Measurements from ENCODE around the gene LUZP1. TPM values are rescaled to one million over a fixed set of nuclear protein-coding genes. Genes with fewer than 3 reads are reported as not detected.

LUZP1 gene
- total RNA-seq, 4 donors from 2014 or later = 21.4 to 28.2 (median 25.0) TPM

- Histone ChIP-seq H3K4me1 (peaks cover 0 to 5% of the 10 kb centered on the region in 2 donors), H3K36me3 (no peaks in the 10 kb centered on the region), H3K27me3 (no peaks in the 10 kb centered on the region), H3K27ac (no peak overlapping the region), H3K4me3 (replicated peaks in 1 of 3) (no peak overlapping the region), H3K9me3 (no peaks in the 10 kb centered on the region)
- 58 to 60% methylated on average over 6 of the region's 6 CpGs for WGBS, 2 donors
- DNase-seq = no peak
- TF ChIP-seq, protein P1, sequence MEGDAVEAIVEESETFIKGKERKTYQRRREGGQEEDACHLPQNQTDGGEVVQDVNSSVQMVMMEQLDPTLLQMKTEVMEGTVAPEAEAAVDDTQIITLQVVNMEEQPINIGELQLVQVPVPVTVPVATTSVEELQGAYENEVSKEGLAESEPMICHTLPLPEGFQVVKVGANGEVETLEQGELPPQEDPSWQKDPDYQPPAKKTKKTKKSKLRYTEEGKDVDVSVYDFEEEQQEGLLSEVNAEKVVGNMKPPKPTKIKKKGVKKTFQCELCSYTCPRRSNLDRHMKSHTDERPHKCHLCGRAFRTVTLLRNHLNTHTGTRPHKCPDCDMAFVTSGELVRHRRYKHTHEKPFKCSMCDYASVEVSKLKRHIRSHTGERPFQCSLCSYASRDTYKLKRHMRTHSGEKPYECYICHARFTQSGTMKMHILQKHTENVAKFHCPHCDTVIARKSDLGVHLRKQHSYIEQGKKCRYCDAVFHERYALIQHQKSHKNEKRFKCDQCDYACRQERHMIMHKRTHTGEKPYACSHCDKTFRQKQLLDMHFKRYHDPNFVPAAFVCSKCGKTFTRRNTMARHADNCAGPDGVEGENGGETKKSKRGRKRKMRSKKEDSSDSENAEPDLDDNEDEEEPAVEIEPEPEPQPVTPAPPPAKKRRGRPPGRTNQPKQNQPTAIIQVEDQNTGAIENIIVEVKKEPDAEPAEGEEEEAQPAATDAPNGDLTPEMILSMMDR (IDR thresholded peaks at IDR 0.05) = no peak
- TF ChIP-seq POLR2A (IDR thresholded peaks at IDR 0.05) = no peak
- intact Hi-C loops (cut with DNase I) = no loop called here
Measured at GRCh38 chr1:23188434-23188884, 19.8 kb upstream of the LUZP1 start.

DNA sequence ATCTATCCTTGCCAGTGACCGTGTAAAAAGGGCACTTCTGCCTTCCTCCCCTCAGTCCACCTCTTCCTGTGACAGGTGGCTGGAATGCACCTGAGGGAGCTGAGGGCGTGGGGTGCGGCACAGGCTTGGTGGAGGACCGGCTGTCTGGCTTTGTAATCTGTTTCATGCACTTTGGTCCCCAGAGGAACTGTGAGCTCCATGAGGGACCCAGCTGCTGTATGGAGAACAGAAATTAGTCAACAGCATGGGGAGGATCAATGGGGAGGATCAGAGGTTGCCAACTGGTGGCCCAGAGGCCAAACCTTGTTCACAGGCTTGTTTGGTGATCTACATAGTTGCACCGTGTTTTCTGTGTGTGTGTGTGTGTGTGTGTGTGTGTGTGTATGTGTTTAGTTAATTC is 19.0 kb upstream of the LUZP1 start:
- WGBS, 2 donors = 67 to 74% methylated on average over 5 of the region's 5 CpGs
- H3K36me3 ChIP-seq = no peaks in the 10 kb centered on the region
- intact Hi-C loops (cut with DNase I) = no loop called here
- DNase-seq = no peak
- H3K4me1 ChIP-seq = peaks cover 0 to 5% of the 10 kb centered on the region in 2 donors
- H3K27ac ChIP-seq = no peak overlapping the region
- H3K9me3 ChIP-seq = no peaks in the 10 kb centered on the region
- TF ChIP-seq, protein P1 (IDR thresholded peaks at IDR 0.05) = no peak
- no peak for TF ChIP-seq POLR2A (IDR thresholded peaks at IDR 0.05)
- H3K4me3 ChIP-seq (replicated peaks in 1 of 3) = no peak overlapping the region
- no peaks in the 10 kb centered on the region for H3K27me3 ChIP-seq

DNA sequence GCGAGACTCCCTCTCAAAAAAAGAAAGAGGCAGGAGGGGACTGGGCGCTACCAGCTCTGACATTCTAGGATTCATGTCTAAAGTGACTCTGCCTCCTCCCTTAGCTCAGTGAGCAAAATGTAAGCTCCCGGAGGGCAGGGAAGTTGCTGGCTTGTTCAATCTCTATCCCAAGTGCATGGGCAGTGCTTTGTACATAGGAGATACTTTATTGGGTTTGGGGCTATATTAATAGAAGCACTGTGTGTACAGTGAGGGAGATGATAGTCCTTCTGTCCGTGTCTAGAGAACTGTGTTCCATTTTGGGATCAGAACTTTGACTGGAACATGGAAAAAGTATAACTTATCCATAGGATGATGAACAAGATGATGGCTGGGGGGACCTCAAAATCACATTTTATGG is 16.7 kb upstream of the LUZP1 start:
- TF ChIP-seq POLR2A (IDR thresholded peaks at IDR 0.05) = no peak
- DNase-seq = no peak
- intact Hi-C loops (cut with DNase I) = loop anchor here (2.0 kb wide), 1 partner anchor 87 kb away; no protein-coding TSS in a partner anchor
- Histone ChIP-seq H3K36me3 (no peaks in the 10 kb centered on the region), H3K4me1 (peaks cover 0 to 5% of the 10 kb centered on the region in 2 donors), H3K27ac (no peak overlapping the region), H3K4me3 (replicated peaks in 1 of 3) (no peak overlapping the region), H3K27me3 (no peaks in the 10 kb centered on the region), H3K9me3 (no peaks in the 10 kb centered on the region)
- WGBS, 2 donors = 67 to 83% methylated on average over 4 of the region's 4 CpGs

DNA sequence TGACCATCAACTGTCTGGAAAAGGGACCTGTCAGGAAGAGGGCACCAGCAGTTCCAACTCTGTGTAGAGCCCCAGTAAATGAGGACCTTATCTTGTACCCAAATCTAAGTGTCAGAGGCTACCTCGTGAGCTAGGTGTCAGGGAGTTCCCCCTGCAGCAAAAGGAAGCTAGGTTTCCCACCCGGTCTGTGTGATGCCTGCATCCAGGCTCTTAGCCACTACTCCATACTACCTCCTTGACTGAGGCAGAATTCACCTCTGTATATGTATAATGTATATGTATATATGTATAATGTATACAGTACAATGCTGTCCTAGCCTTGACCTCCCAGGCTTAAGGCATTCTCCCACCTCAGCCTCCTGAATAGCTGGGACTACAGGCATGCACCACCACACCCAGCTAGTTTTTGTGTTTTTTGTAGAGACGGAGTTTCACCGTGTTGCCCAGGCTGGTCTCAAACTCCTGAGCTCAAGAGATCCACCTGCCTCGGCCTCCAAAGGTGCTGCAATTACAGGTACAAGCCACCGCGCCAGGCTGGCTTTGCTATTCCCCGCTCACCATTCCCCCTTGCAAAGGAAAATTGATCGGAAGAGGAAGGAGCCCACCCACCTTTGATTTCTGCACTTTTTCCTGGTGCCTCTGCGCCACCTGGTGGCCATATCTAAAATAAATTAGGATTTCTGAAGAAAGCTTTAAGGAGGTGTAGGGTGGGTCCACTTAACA is 15.7 kb upstream of the LUZP1 start:
- Histone ChIP-seq H3K4me1 (peaks cover 0 to 5% of the 10 kb centered on the region in 2 donors), H3K9me3 (no peaks in the 10 kb centered on the region), H3K27me3 (no peaks in the 10 kb centered on the region), H3K36me3 (no peaks in the 10 kb centered on the region), H3K27ac (no peak overlapping the region), H3K4me3 (replicated peaks in 1 of 3) (no peak overlapping the region)
- peak; percentile 7 to 20 for DNase-seq
- intact Hi-C loops (cut with DNase I) = loop anchor here (2.0 kb wide), 1 partner anchor 86 kb away; no protein-coding TSS in a partner anchor
- 15 to 18% methylated on average over 10 of the region's 10 CpGs for WGBS, 2 donors
- no peak for TF ChIP-seq POLR2A (IDR thresholded peaks at IDR 0.05)
- TF ChIP-seq, protein P1 (IDR thresholded peaks at IDR 0.05) = peak; percentile 58 to 96 (median 78)

GRCh38 chr1:23179862-23180261 is 11.2 kb upstream of the LUZP1 start:
- no peak for DNase-seq
- Histone ChIP-seq H3K27ac (no peak overlapping the region), H3K4me1 (peaks cover 0 to 17% of the 10 kb centered on the region in 2 donors), H3K4me3 (replicated peaks in 1 of 3) (no peak overlapping the region), H3K9me3 (no peaks in the 10 kb centered on the region), H3K27me3 (no peaks in the 10 kb centered on the region), H3K36me3 (no peaks in the 10 kb centered on the region)
- intact Hi-C loops (cut with DNase I) = no loop called here
- TF ChIP-seq POLR2A (IDR thresholded peaks at IDR 0.05) = no peak
- TF ChIP-seq, protein P1 (IDR thresholded peaks at IDR 0.05) = no peak
- WGBS, 2 donors = 80 to 89% methylated on average over 2 of the region's 2 CpGs
